ENCODE data around the gene FNIP1.
"Not testable (repeated sequence)": the region's sequence is repeated elsewhere in the genome, so short reads cannot be mapped to it uniquely, and the experiment has no call there.

The FNIP1 gene

GRCh38 chr5:131684051-131684450 is 112.8 kb downstream of the FNIP1 start:
- no peak for DNase-seq

- DNase-seq: no peak
Observed at GRCh38 chr5:131682826-131683225, 114.0 kb downstream of the FNIP1 start.

GRCh38 chr5:131682175-131682574 is 114.6 kb downstream of the FNIP1 start:
- DNase-seq: no peak

- DNase-seq: no peak
Observed at GRCh38 chr5:131679911-131680310, 116.9 kb downstream of the FNIP1 start.

GRCh38 chr5:131678273-131678672 is 118.5 kb downstream of the FNIP1 start:
- not testable (repeated sequence) for DNase-seq

- DNase-seq: no peak
Observed at GRCh38 chr5:131677115-131677514, 119.7 kb downstream of the FNIP1 start.

- DNase-seq: no peak
Observed at GRCh38 chr5:131672776-131673175, 124.0 kb downstream of the FNIP1 start.

- DNase-seq: no peak
Observed at GRCh38 chr5:131671994-131672655, 124.7 kb downstream of the FNIP1 start.

- DNase-seq: no peak
Observed at GRCh38 chr5:131671409-131671808, 125.4 kb downstream of the FNIP1 start.

GRCh38 chr5:131664929-131665328 is 131.9 kb downstream of the FNIP1 start:
- no peak for DNase-seq

GRCh38 chr5:131661933-131662332 is 134.9 kb downstream of the FNIP1 start:
- no peak for DNase-seq

- no peak for DNase-seq
Observed at GRCh38 chr5:131659841-131660240, 137.0 kb downstream of the FNIP1 start.

- no peak for DNase-seq
Observed at GRCh38 chr5:131659290-131659689, 137.5 kb downstream of the FNIP1 start.

GRCh38 chr5:131654776-131655175 is 142.0 kb downstream of the FNIP1 start:
- no peak for DNase-seq

- no peak for DNase-seq
Observed at GRCh38 chr5:131654309-131654708, 142.5 kb downstream of the FNIP1 start.

GRCh38 chr5:131649161-131649560 is 147.7 kb downstream of the FNIP1 start:
- no peak for DNase-seq

GRCh38 chr5:131647048-131647769 is 149.6 kb downstream of the FNIP1 start:
- no peak for DNase-seq

GRCh38 chr5:131644822-131645221 is 152.0 kb downstream of the FNIP1 start:
- DNase-seq: no peak

GRCh38 chr5:131644370-131644769 is 152.4 kb downstream of the FNIP1 start:
- DNase-seq: no peak

GRCh38 chr5:131641494-131641893 is 155.3 kb downstream of the FNIP1 start:
- no peak for DNase-seq

- DNase-seq: no peak
Observed at GRCh38 chr5:131640043-131640856, 156.6 kb downstream of the FNIP1 start.

GRCh38 chr5:131639148-131639547 is 157.7 kb downstream of the FNIP1 start:
- DNase-seq: no peak

- DNase-seq: no peak
Observed at GRCh38 chr5:131637694-131638093, 159.1 kb downstream of the FNIP1 start.
